Ishikawa (cell line): Measurements from ENCODE around the gene CYP4F22.

Source experiments
- EP300 ChIP-seq: IDR thresholded peaks from 2 replicates; pipeline ENCODE4 v1.6.1; 2012; ENCODE audit warnings: borderline replicate concordance
- RAD21 ChIP-seq: IDR thresholded peaks from 2 replicates; pipeline ENCODE4 v1.6.1; 2012; ENCODE audit warnings: low read depth
- TCF12 ChIP-seq: IDR thresholded peaks from 2 replicates; pipeline ENCODE4 v1.6.1; 2012; ENCODE audit warnings: low read depth
- TEAD4 ChIP-seq: IDR thresholded peaks from 2 replicates; pipeline ENCODE4 v1.6.1; 2012
- TF ChIP-seq, protein P1 (sequence below): IDR thresholded peaks from 2 replicates; pipeline ENCODE4 v1.6.1; 2012; ENCODE audit warnings: low read depth, mild to moderate bottlenecking

DNA sequence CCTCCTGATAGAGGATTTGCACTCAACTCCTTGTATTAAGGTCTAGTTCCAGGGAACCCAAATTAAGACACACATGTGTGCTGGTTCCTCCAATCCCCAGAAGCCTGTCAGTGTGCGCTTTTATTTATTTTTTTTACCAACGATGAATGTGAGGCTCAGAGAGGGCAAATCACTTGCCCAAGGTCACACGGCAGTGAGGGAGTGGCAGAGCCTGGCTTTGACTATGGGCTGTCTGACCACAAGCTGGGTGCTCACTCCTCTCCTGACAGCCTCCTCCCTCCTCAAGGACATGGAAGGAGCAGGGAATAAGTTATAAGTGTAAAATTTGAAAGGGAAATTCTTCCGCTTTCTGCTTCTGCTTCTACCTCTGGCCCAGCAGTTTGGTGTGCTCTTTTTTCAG, 48.9 kb downstream of the CYP4F22 start:
- TF ChIP-seq EP300 (no peak), RAD21 (no peak), TCF12 (no peak), TEAD4 (no peak)
- TF ChIP-seq, protein P1, sequence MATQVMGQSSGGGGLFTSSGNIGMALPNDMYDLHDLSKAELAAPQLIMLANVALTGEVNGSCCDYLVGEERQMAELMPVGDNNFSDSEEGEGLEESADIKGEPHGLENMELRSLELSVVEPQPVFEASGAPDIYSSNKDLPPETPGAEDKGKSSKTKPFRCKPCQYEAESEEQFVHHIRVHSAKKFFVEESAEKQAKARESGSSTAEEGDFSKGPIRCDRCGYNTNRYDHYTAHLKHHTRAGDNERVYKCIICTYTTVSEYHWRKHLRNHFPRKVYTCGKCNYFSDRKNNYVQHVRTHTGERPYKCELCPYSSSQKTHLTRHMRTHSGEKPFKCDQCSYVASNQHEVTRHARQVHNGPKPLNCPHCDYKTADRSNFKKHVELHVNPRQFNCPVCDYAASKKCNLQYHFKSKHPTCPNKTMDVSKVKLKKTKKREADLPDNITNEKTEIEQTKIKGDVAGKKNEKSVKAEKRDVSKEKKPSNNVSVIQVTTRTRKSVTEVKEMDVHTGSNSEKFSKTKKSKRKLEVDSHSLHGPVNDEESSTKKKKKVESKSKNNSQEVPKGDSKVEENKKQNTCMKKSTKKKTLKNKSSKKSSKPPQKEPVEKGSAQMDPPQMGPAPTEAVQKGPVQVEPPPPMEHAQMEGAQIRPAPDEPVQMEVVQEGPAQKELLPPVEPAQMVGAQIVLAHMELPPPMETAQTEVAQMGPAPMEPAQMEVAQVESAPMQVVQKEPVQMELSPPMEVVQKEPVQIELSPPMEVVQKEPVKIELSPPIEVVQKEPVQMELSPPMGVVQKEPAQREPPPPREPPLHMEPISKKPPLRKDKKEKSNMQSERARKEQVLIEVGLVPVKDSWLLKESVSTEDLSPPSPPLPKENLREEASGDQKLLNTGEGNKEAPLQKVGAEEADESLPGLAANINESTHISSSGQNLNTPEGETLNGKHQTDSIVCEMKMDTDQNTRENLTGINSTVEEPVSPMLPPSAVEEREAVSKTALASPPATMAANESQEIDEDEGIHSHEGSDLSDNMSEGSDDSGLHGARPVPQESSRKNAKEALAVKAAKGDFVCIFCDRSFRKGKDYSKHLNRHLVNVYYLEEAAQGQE, result no peak
